ENCODE results near the gene SOX5.

The SOX5 gene

GRCh38 chr12:23810329-23810902, 139.1 kb downstream of the SOX5 start:
- TF ChIP-seq, protein P1, sequence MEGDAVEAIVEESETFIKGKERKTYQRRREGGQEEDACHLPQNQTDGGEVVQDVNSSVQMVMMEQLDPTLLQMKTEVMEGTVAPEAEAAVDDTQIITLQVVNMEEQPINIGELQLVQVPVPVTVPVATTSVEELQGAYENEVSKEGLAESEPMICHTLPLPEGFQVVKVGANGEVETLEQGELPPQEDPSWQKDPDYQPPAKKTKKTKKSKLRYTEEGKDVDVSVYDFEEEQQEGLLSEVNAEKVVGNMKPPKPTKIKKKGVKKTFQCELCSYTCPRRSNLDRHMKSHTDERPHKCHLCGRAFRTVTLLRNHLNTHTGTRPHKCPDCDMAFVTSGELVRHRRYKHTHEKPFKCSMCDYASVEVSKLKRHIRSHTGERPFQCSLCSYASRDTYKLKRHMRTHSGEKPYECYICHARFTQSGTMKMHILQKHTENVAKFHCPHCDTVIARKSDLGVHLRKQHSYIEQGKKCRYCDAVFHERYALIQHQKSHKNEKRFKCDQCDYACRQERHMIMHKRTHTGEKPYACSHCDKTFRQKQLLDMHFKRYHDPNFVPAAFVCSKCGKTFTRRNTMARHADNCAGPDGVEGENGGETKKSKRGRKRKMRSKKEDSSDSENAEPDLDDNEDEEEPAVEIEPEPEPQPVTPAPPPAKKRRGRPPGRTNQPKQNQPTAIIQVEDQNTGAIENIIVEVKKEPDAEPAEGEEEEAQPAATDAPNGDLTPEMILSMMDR (IDR thresholded peaks at IDR 0.05; ENCODE audit: low read length, missing control alignments): no peak

GRCh38 chr12:23803540-23803939, 145.9 kb downstream of the SOX5 start:
- no peak for DNase-seq (ENCODE audit: low read depth)
- TF ChIP-seq, protein P1 (IDR thresholded peaks at IDR 0.05; ENCODE audit: low read length, missing control alignments): no peak
- no peak overlapping the region for H3K4me3 ChIP-seq (replicated peaks; ENCODE audit: low read depth, low read length)

More at GRCh38 chr12:23810329-23810902, 139.1 kb downstream of the SOX5 start:
- H3K4me3 ChIP-seq (replicated peaks; ENCODE audit: low read depth, low read length): no peak overlapping the region
- DNase-seq (ENCODE audit: low read depth): no peak

- DNase-seq (ENCODE audit: low read depth): no peak
- H3K4me3 ChIP-seq (replicated peaks; ENCODE audit: low read depth, low read length): no peak overlapping the region
- TF ChIP-seq, protein P1 (IDR thresholded peaks at IDR 0.05; ENCODE audit: low read length, missing control alignments): no peak
These were observed 154.0 kb downstream of the SOX5 start for GRCh38 chr12:23795494-23795893.

DNA sequence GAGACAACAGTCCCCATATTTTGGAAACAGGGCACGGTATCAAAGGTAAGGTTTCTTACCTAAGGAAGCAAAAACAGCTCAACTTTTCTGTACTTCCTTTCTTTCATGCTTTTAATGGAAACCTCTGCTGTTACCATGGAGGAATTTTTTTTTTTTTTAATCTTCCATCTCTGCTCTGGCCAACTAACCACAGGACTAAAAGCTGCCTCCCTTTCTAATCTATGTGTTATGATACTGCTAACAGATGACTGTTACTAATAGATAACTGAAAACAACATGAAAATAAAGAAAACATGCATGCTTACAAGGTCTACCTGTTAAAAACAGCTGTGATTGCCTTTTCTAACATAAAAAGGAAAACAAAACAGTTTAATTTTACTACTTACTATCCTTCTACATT, 168.4 kb downstream of the SOX5 start:
- H3K4me3 ChIP-seq (replicated peaks; ENCODE audit: low read depth, low read length): no peak overlapping the region
- no peak for DNase-seq (ENCODE audit: low read depth)
- TF ChIP-seq, protein P1 (IDR thresholded peaks at IDR 0.05; ENCODE audit: low read length, missing control alignments): no peak

DNA sequence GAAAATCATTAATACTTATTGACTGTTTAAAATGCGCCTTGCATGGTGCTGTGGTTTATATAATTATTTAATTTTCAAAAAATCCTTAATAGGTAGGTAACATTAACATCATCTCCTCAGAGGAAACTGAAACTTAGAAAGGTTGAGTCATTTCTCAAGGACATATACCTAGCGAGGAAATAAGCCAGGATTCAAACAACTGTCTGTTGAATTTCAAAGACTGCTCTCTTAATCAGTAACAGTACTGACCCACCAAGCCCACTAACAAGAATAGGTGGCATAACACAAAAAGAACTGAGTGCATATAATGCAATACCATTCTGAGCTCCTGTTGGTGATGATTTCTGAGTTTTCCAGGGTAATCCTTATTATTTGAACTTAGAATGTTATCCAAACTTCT, 174.3 kb downstream of the SOX5 start:
- TF ChIP-seq, protein P1 (IDR thresholded peaks at IDR 0.05; ENCODE audit: low read length, missing control alignments): no peak
- no peak for DNase-seq (ENCODE audit: low read depth)
- H3K4me3 ChIP-seq (replicated peaks; ENCODE audit: low read depth, low read length): no peak overlapping the region

GRCh38 chr12:23771240-23771949, 178.1 kb downstream of the SOX5 start:
- TF ChIP-seq, protein P1 (IDR thresholded peaks at IDR 0.05; ENCODE audit: low read length, missing control alignments): no peak
- DNase-seq (ENCODE audit: low read depth): peak; percentile 7
- no peak overlapping the region for H3K4me3 ChIP-seq (replicated peaks; ENCODE audit: low read depth, low read length)
